Activated T-cell treated with anti-CD3 and anti-CD28 coated beads for 4 hours (primary cell): ENCODE measurements around the gene COL27A1.
A peak's percentile ranks its signal among the peaks of the same experiment; 100 is the strongest.
"Not testable (repeated sequence)": the region's sequence is repeated elsewhere in the genome, so short reads cannot be mapped to it uniquely, and the experiment has no call there.

Experiments
- DNase-seq: peaks from one replicate; pipeline ENCODE4 v3.0.0-alpha.2; 2020

Gene COL27A1

GRCh38 chr9:114328937-114329624 is 173.7 kb downstream of the COL27A1 start:
- not testable (repeated sequence) for DNase-seq

GRCh38 chr9:114329625-114330022 is 174.3 kb downstream of the COL27A1 start, which contains the start of gene ORM2:
TSS of gene ORM2 (plus strand) at chr9:114329869. CDS start at chr9:114329905, 36 bp downstream.
- DNase-seq: not testable (repeated sequence)

- DNase-seq: no peak
Measured at GRCh38 chr9:114330636-114331035, 175.3 kb downstream of the COL27A1 start.

- not testable (repeated sequence) for DNase-seq
Measured at GRCh38 chr9:114331229-114332195, 176.2 kb downstream of the COL27A1 start.

- DNase-seq: not testable (repeated sequence)
Measured at GRCh38 chr9:114332474-114333040, 177.2 kb downstream of the COL27A1 start.

- DNase-seq: not testable (repeated sequence)
Measured at GRCh38 chr9:114333718-114334117, 178.4 kb downstream of the COL27A1 start.

- DNase-seq: no peak
Measured at GRCh38 chr9:114334490-114334889, 179.2 kb downstream of the COL27A1 start.

- no peak for DNase-seq
Measured at GRCh38 chr9:114335745-114336144, 180.4 kb downstream of the COL27A1 start.

- DNase-seq: no peak
Measured at GRCh38 chr9:114336157-114336556, 180.8 kb downstream of the COL27A1 start.

GRCh38 chr9:114336699-114337395 is 181.5 kb downstream of the COL27A1 start:
- no peak for DNase-seq

- DNase-seq: no peak
Measured at GRCh38 chr9:114338187-114338586, 182.8 kb downstream of the COL27A1 start.

GRCh38 chr9:114339130-114339908 is 184.0 kb downstream of the COL27A1 start:
- peak; percentile 43 for DNase-seq

- no peak for DNase-seq
Measured at GRCh38 chr9:114341152-114341830, 186.0 kb downstream of the COL27A1 start.

- no peak for DNase-seq
Measured at GRCh38 chr9:114341991-114342390, 186.7 kb downstream of the COL27A1 start.

- DNase-seq: no peak
Measured at GRCh38 chr9:114342755-114343440, 187.6 kb downstream of the COL27A1 start.

- no peak for DNase-seq
Measured at GRCh38 chr9:114343471-114344187, 188.3 kb downstream of the COL27A1 start.

GRCh38 chr9:114344188-114344566 is 188.8 kb downstream of the COL27A1 start:
- no peak for DNase-seq

GRCh38 chr9:114344692-114345091 is 189.4 kb downstream of the COL27A1 start:
- no peak for DNase-seq

GRCh38 chr9:114345493-114346065 is 190.2 kb downstream of the COL27A1 start:
- DNase-seq: no peak

GRCh38 chr9:114346146-114346545 is 190.8 kb downstream of the COL27A1 start:
- DNase-seq: no peak
